GM18868 (cell line): ENCODE measurements around the gene EIF5B.
"Not testable (repeated sequence)": the region's sequence is repeated elsewhere in the genome, so short reads cannot be mapped to it uniquely, and the experiment has no call there.

Experiments used
- ATAC-seq: cut with Tn5 transposase; IDR thresholded peaks from one replicate; pipeline ENCODE4 v1.9.1; 2021; ENCODE audit warnings: mild to moderate bottlenecking, moderate library complexity; ENCODE audit not compliant: unreplicated experiment

Gene EIF5B

DNA sequence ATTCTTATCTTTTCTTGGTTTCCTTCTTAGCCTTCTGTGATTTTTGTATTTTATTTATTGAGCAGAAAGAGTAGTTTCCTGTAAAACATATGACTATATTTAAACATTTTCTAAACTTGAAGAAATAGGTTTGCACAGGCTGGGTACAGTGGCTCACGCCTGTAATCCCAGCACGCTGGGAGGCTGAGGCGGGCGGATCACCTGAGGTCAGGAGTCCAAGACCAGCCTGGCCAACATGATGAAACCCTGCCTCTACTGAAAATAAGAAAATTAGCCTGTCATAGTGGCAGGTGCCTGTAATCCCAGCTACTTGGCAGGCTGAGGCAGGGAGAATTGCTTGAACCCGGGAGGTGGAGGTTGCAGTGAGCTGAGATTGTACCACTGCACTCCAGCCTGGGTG, 31.7 kb downstream of the EIF5B start:
- not testable (repeated sequence) for ATAC-seq

DNA sequence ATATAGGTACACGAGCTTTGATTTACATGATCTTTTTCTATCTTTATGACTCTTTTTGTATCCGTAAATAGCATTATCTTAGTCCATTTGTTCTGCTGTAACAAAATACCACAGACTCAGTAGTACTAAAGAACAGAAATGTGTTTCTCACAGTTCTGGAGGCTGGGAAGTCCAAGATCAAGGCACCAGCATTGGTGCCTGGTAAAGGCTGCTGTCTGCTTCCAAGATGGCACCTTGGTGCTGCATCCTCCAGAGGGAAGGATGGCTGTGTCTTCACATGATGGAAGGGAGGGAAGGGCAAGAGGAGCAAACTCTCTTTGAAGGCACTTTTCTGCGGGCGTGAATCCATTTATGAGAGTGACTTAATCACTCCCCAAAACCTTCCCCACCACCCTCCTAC, 36.0 kb downstream of the EIF5B start:
- ATAC-seq = no peak

GRCh38 chr2:99374747-99375146, 37.6 kb downstream of the EIF5B start:
- no peak for ATAC-seq

DNA sequence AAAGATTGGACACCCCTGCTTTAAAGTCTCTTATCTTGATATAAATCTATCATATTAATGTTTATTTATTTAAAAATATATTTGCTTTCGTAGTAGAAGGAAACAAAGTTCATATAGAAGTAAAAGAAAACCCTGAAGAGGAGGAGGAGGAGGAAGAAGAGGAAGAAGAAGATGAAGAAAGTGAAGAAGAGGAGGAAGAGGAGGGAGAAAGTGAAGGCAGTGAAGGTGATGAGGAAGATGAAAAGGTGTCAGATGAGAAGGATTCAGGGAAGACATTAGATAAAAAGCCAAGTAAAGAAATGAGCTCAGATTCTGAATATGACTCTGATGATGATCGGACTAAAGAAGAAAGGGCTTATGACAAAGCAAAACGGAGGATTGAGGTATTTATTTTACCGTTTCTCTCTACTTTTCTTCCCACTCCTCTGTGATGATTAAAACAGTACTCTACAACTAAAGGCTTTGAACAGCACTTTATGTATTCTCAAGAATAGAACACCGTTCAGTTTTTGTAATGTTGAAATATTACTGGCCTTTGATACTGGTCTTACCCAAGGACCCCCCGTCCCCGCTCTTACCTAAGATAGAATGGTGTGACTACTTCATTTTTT, 39.2 kb downstream of the EIF5B start:
- no peak for ATAC-seq

DNA sequence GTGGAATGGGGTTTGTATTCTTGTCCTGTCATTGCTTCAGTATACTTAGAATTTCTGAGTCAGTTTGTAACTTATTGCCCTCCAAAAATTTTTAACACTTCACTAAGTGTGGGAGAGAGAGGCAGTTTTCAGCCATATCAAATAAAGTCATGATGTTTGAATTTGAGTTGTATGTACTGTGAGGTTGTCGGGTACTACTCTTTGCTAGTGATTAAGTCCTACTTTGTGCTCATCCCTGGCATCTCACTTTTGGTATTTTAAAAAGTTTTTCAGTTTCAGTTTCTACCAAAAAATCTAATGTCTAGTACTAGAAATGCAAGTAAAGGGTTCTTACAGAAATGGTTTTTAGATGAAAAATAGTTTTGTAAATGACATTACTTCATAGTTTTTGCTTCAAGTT, 40.7 kb downstream of the EIF5B start:
- ATAC-seq = no peak

DNA sequence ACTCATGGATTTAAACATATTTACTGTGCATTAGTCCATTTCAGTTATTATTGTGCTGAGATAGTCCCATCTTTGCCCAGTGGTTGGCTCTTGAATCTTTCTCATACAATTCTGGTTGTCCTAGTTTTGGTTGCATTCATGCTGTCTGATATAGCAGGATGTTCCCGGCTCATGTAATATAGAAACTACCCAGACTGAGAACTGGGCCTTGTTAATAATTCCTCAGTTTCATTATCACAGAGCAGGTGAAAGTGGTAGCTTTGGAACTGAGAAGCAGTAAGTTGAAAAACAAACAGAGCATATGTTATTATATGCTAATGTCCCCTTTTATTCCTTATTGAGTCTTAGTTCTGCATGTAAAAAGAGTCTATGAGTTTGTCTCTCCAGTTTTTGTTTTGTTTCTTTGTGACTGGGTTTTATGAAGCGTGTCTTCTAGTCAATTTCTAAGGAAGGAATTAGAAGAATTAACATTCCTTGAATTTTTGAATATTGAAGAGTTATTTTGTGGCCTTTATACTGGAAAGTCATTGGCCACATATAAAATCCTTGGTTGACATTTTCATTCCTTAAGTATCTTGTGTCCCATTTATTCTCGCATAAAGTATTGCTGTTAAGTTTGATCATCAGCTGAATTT, 43.3 kb downstream of the EIF5B start:
- no peak for ATAC-seq

- no peak for ATAC-seq
Measured at GRCh38 chr2:99382143-99382542, 45.0 kb downstream of the EIF5B start.

DNA sequence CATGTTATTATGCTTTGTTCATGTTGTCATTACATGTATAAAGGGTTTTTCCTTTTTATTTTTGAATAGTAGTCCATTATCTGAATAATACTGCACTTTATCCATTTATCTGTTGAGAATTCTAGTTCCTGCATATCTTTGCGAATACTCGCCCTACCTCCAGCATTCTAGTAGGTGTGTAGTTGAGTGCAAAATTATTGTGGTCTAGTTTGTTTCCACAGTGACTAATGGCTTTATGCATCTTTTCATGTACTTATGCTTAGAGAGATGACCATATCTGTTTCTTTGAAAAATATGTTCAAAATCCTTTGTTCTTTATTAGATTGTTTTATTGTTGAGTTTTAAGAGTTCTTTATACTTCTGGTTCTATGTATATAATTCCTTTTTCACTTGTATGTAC, 48.8 kb downstream of the EIF5B start:
- no peak for ATAC-seq

GRCh38 chr2:99388892-99389291, 51.7 kb downstream of the EIF5B start:
- no peak for ATAC-seq

- no peak for ATAC-seq
Measured at GRCh38 chr2:99389371-99389770, 52.2 kb downstream of the EIF5B start.

- ATAC-seq = no peak
Measured at GRCh38 chr2:99389946-99390345, 52.8 kb downstream of the EIF5B start.

- ATAC-seq = no peak
Measured at GRCh38 chr2:99395589-99396130, 58.5 kb downstream of the EIF5B start.

DNA sequence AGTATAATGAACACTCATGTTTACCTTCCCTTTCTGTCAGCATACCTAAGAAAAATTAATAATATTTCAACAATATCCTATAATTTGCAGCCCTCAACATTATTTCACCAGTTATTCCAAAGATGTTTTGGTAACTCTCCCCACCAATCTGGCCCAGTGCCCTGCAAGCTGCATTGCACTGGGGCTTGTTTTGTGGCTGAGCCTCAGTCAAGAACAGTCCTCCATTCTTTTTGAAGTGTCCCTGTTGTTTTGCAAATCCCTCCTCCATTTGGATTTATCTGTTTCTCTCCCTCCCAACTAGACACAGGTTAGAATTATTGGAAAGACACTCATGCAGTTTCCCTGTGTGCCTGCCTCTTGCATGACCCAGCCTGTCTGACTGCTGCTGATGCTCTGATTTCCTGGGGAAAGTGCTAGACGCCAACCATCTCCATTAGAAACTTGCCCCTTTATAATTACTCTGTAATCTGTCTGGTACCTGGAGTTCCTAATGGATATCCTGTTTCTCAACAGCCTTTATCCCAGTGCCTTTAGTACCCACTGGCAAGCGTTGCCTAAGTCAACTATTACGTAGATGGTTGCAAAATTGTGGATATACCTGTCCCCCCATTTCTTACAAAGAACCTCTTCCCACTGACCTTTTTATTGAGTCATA, 60.2 kb downstream of the EIF5B start:
- no peak for ATAC-seq

GRCh38 chr2:99398303-99398702, 61.1 kb downstream of the EIF5B start:
- no peak for ATAC-seq

DNA sequence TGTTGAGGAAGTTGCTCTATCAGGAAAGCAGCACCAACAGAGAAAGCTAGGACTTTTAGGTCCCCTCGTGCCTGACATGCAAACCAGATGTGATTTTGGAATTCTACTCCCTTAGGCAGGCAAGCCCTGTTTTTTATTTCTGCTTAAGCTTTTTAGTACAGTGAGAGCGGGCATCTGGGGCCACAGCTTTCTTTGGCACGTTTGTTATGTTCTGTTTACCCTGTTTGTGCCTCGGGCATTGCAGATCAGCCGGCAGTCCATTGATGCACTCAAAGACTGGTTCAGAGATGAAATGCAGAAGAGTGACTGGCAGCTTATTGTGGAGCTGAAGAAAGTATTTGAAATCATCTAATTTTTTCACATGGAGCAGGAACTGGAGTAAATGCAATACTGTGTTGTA, 61.9 kb downstream of the EIF5B start:
- no peak for ATAC-seq

DNA sequence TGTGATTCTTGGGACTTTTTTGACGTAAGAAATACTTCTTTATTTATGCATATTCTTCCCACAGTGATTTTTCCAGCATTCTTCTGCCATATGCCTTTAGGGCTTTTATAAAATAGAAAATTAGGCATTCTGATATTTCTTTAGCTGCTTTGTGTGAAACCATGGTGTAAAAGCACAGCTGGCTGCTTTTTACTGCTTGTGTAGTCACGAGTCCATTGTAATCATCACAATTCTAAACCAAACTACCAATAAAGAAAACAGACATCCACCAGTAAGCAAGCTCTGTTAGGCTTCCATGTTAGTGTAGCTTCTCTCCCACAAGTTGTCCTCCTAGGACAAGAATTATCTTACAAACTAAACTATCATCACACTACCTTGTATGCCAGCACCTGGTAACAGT, 62.6 kb downstream of the EIF5B start:
- ATAC-seq = no peak

DNA sequence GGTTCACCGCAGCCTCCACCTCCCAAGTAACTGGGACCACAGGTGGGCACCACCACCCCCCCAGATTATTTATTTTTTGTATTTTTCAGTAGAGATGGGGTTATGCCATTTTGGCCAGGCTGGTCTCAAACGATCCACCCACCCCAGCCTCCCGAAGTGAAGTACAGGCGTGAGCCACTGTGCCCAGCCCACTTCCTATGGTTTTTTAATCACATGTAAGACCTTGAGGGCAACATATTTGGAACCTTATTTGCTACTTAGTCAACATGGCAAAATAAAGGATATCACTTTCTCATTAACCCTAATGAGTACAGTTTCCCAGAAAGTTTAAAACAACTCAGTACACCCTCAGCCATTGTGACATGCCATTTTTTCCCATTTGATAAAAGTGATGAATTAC, 64.7 kb downstream of the EIF5B start:
- ATAC-seq = no peak

GRCh38 chr2:99403084-99403483, 65.9 kb downstream of the EIF5B start:
- no peak for ATAC-seq

- ATAC-seq = no peak
Measured at GRCh38 chr2:99403524-99403923, 66.3 kb downstream of the EIF5B start.

GRCh38 chr2:99404039-99404796, 67.0 kb downstream of the EIF5B start:
- no peak for ATAC-seq
